GM12872 (cell line): ENCODE data around the gene POLR3B.

Experiments
- TF ChIP-seq, protein P1 (sequence below): IDR thresholded peaks from 3 replicates; pipeline ENCODE4 v1.5.1; 2011; ENCODE audit warnings: low read depth, mild to moderate bottlenecking, low read length, moderate library complexity; ENCODE audit not compliant: insufficient read depth

The POLR3B gene

DNA sequence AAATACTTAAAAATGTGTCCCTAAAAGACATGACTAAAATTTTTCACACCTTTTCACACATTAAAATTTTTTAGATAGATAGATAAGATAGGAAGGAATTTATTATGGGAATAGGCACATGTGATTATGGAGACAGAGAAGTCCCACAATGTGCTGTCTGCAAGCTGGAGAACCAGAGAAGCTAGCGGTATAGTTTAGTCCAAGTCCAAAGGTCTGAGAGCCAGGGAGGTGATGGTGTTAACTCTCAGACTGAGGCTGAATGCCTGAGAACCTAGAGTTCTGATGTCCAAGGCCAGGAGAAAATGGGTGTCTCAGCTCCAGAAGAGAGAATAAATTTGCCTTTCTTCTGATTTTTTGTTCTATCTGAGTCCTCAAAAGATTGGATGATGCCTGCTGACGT lies 65.7 kb downstream of the POLR3B start:
- TF ChIP-seq, protein P1, sequence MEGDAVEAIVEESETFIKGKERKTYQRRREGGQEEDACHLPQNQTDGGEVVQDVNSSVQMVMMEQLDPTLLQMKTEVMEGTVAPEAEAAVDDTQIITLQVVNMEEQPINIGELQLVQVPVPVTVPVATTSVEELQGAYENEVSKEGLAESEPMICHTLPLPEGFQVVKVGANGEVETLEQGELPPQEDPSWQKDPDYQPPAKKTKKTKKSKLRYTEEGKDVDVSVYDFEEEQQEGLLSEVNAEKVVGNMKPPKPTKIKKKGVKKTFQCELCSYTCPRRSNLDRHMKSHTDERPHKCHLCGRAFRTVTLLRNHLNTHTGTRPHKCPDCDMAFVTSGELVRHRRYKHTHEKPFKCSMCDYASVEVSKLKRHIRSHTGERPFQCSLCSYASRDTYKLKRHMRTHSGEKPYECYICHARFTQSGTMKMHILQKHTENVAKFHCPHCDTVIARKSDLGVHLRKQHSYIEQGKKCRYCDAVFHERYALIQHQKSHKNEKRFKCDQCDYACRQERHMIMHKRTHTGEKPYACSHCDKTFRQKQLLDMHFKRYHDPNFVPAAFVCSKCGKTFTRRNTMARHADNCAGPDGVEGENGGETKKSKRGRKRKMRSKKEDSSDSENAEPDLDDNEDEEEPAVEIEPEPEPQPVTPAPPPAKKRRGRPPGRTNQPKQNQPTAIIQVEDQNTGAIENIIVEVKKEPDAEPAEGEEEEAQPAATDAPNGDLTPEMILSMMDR = no peak

- TF ChIP-seq, protein P1 = no peak
Measured at GRCh38 chr12:106425061-106425702, 67.6 kb downstream of the POLR3B start.

- TF ChIP-seq, protein P1 = no peak
Measured at GRCh38 chr12:106427917-106428316, 70.4 kb downstream of the POLR3B start.

DNA sequence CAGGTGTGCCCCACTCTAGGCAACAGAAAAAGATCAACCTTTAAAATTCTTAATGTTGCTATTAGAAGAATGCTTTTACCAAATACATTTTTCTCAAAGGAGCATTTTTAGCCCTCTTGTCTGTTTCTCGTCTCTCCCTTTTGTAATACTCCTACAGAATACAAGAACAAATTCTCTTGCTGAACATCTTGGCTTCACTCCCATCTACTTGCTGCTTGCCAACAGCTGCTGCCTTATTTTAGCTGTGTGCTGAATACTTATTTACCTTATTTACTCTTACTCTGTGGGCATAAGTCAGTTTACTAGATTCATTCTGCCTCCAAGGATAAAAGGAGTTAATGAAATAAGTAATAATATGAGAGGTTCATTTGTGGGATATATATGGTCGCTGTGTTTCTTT lies 70.8 kb downstream of the POLR3B start:
- TF ChIP-seq, protein P1 = no peak

- TF ChIP-seq, protein P1 = no peak
Measured at GRCh38 chr12:106429043-106429552, 71.5 kb downstream of the POLR3B start.

GRCh38 chr12:106429636-106430035 lies 72.1 kb downstream of the POLR3B start:
- TF ChIP-seq, protein P1 = no peak

- TF ChIP-seq, protein P1 = no peak
Measured at GRCh38 chr12:106431839-106432411, 74.4 kb downstream of the POLR3B start.
